Endothelial cell of umbilical vein (primary cell): ENCODE measurements around the gene PSMD5. TPM values are rescaled to one million over a fixed set of nuclear protein-coding genes. Genes with fewer than 3 reads are reported as not detected.

Experiments used
- BruUV-seq: library from RNA; stranded (reverse); fragments of 400-500 nt; replicated peaks from 2 replicates; lab custom pipeline; 2021; lab: Mats Ljungman, UMichigan
- CTCF ChIA-PET: fragments of 300-600, 350-600 bp; sonication (Branson Sonifier 250); formaldehyde crosslinking; loops from one replicate; lab custom pipeline; 2021; ENCODE audit warnings: antibody characterized with exemption, inconsistent platforms; lab: Charles Lee
- POLR2A ChIA-PET: fragments of 300-600, 350-600 bp; sonication (Branson Sonifier 250); formaldehyde crosslinking; loops from one replicate; lab custom pipeline; 2021; ENCODE audit warnings: antibody characterized with exemption, inconsistent platforms; lab: Charles Lee
- DNase-seq: peaks from one replicate; pipeline ENCODE4 v3.0.0-alpha.2; 2011; ENCODE audit warnings: low read depth, low spot score
- FAIRE-seq: peaks from 2 replicates; lab custom pipeline; 2011; peaks lifted over from hg19 to GRCh38; lab: Jason Lieb, UNC
- H2AFZ ChIP-seq: 2 replicates; pipeline ENCODE4 v1.6.0; 2012; ENCODE audit warnings: low read depth, low read length, control low read depth, inconsistent platforms
- H3K27ac ChIP-seq: 2 replicates; pipeline ENCODE4 v1.5.1; 2011; ENCODE audit warnings: low read depth, mild to moderate bottlenecking, control low read depth, low read length, moderate library complexity; ENCODE audit not compliant: insufficient read depth
- H3K27me3 ChIP-seq, 2 experiments: 2 replicates each; pipeline versions ENCODE4 v1.6.0 to v1.6.1; 2011; ENCODE audit warnings: low read length in 2 of 2, mixed read lengths in 1 of 2; ENCODE audit not compliant: control insufficient read depth in 2 of 2, insufficient read depth in 2 of 2
- H3K36me3 ChIP-seq, 2 experiments: 2 replicates in 1 of 2; 3 replicates in 1 of 2; pipeline ENCODE4 v1.5.1; 2011; ENCODE audit warnings: low read length in 2 of 2, mild to moderate bottlenecking in 1 of 2, moderate library complexity in 1 of 2; ENCODE audit not compliant: control insufficient read depth in 2 of 2, insufficient read depth in 2 of 2; ENCODE audit errors: extremely low read depth in 1 of 2
- H3K4me1 ChIP-seq: 3 replicates; pipeline ENCODE4 v1.5.1; 2011; ENCODE audit warnings: mild to moderate bottlenecking, low read length; ENCODE audit not compliant: control insufficient read depth, insufficient read depth; ENCODE audit errors: extremely low read depth
- H3K4me2 ChIP-seq: 2 replicates; pipeline ENCODE4 v1.6.1; 2011; ENCODE audit warnings: low read length, control low read depth, mixed read lengths; ENCODE audit not compliant: insufficient read depth
- H3K4me3 ChIP-seq, 3 experiments: fragments of 200-600 bp in 1 of 3; sonication (generic), shearing (Covaris generic) in 1 of 3; replicated peaks in 1 of 3; 2 replicates each; pipeline ENCODE4 v1.5.1; 2011 to 2016; ENCODE audit warnings: control low read depth in 3 of 3, low read length in 3 of 3, mild to moderate bottlenecking in 2 of 3, inconsistent platforms in 1 of 3, low read depth in 1 of 3, moderate library complexity in 1 of 3; ENCODE audit not compliant: insufficient read depth in 1 of 3
- H3K79me2 ChIP-seq: 2 replicates; pipeline ENCODE4 v1.6.0; 2012; ENCODE audit warnings: low read length, inconsistent platforms; ENCODE audit not compliant: control insufficient read depth, insufficient read depth
- H3K9ac ChIP-seq: replicated peaks from 2 replicates; pipeline ENCODE3; 2011; ENCODE audit warnings: low read length, control low read depth; ENCODE audit not compliant: insufficient read depth; ENCODE audit errors: extremely low read depth
- H3K9me1 ChIP-seq: replicated peaks from 3 replicates; pipeline ENCODE4 v1.6.0; 2011; ENCODE audit warnings: mild to moderate bottlenecking, low read length; ENCODE audit not compliant: control insufficient read depth, insufficient read depth; ENCODE audit errors: extremely low read depth
- H3K9me3 ChIP-seq: replicated peaks from 2 replicates; pipeline ENCODE4 v1.5.1; 2012; ENCODE audit warnings: low read length, inconsistent platforms; ENCODE audit not compliant: control insufficient read depth, insufficient read depth
- H4K20me1 ChIP-seq: replicated peaks from 2 replicates; pipeline ENCODE3; 2011; ENCODE audit warnings: mild to moderate bottlenecking, low read length; ENCODE audit not compliant: control insufficient read depth, insufficient read depth; ENCODE audit errors: extremely low read depth
- CTCF ChIP-seq, 2 donors: IDR thresholded peaks; 1 replicate in 1 of 2; 2 replicates in 1 of 2; pipeline ENCODE4 v1.5.1; 2011; ENCODE audit warnings: low read length in 2 of 2, mild to moderate bottlenecking in 2 of 2, moderate library complexity in 2 of 2, control low read depth in 1 of 2, inconsistent platforms in 1 of 2, low read depth in 1 of 2; ENCODE audit not compliant: insufficient read depth in 1 of 2; ENCODE audit errors: extremely low read depth in 1 of 2
- EZH2 ChIP-seq: IDR thresholded peaks from 2 replicates; pipeline ENCODE4 v1.6.1; 2012; ENCODE audit warnings: borderline replicate concordance, low read depth, mild to moderate bottlenecking, moderate library complexity, low read length, inconsistent platforms; ENCODE audit not compliant: severe bottlenecking
- FOS ChIP-seq: IDR thresholded peaks from 2 replicates; pipeline ENCODE4 v1.6.1; 2011; ENCODE audit warnings: mild to moderate bottlenecking, low read length, moderate library complexity, borderline replicate concordance; ENCODE audit not compliant: insufficient read depth
- GATA2 ChIP-seq: IDR thresholded peaks from 2 replicates; pipeline ENCODE4 v1.7.0; 2011; ENCODE audit warnings: low read depth, mild to moderate bottlenecking, moderate library complexity, mixed read lengths, low read length; ENCODE audit not compliant: insufficient read length, insufficient read depth
- JUN ChIP-seq: IDR thresholded peaks from 2 replicates; pipeline ENCODE4 v1.6.1; 2011; ENCODE audit warnings: borderline replicate concordance, low read depth; ENCODE audit not compliant: insufficient read length, insufficient read depth
- MAX ChIP-seq: IDR thresholded peaks from 2 replicates; pipeline ENCODE4 v1.6.1; 2011; ENCODE audit not compliant: insufficient read depth, insufficient read length
- MYC ChIP-seq: IDR thresholded peaks from one replicate; pipeline ENCODE4 v1.6.1; 2011; ENCODE audit warnings: mild to moderate bottlenecking, low read depth, low read length
- POLR2A ChIP-seq: IDR thresholded peaks from 2 replicates; pipeline ENCODE4 v1.6.1; 2012; ENCODE audit warnings: low read depth, mild to moderate bottlenecking, control low read depth, low read length
- POLR2AphosphoS5 ChIP-seq: IDR thresholded peaks from 2 replicates; pipeline ENCODE4 v1.6.1; 2012; ENCODE audit warnings: low read depth, mild to moderate bottlenecking, control low read depth, low read length, moderate library complexity; ENCODE audit not compliant: insufficient read depth
- dilution Hi-C: fragments of 300-500 bp; cut with MboI; formaldehyde crosslinking; loops from one replicate; pipeline ENCODE4 v1.15.0; 2019; ENCODE audit warnings: low sequenced_read_pairs; ENCODE audit not compliant: extremely low pct_ligation_motif_present
- intact Hi-C: fragments of 100-400 bp; cut with micrococcal nuclease; formaldehyde crosslinking; loops from one replicate; pipeline ENCODE4 v1.10.0; 2022
- polyA plus RNA-seq, 4 experiments: library from polyadenylated mRNA; depleted of rRNA in 3 of 4; stranded (reverse) in 3 of 4; unstranded in 1 of 4; fragments of >200 nt; gene quantifications; 2 replicates each; pipeline versions ENCODE4 v1.2.1 to v1.2.3, GENCODE V29; 2011 to 2012; ENCODE audit warnings: missing spikeins in 1 of 4
- total RNA-seq: library from RNA; stranded (reverse); gene quantifications from 2 replicates; pipeline ENCODE4 v1.2.3, GENCODE V29; 2021

PSMD5 gene
- total and polyA plus RNA-seq, 2 donors (not counting 3 experiments of a cell fraction or from before 2014, with no cell fraction given) = 20.4 to 70.2 TPM

- Histone ChIP-seq H3K9me3 (no peaks in the 10 kb centered on the region), H3K9me1 (no peaks in the 10 kb centered on the region), H3K27me3 (no peaks in the 10 kb centered on the region), H3K27ac (no peak overlapping the region), H3K36me3 (no peaks in the 10 kb centered on the region), H2AFZ (no peak overlapping the region), H3K4me3 (no peak overlapping the region), H3K4me2 (no peak overlapping the region), H3K79me2 (no peaks in the 10 kb centered on the region), H4K20me1 (no peaks in the 10 kb centered on the region), H3K4me1 (peaks cover 25% of the 10 kb centered on the region), H3K9ac (no peak overlapping the region)
- DNase-seq (no peak), FAIRE-seq (no peak)
- BruUV-seq = no TSS peak
- ChIA-PET CTCF (interaction anchor here (1.1 to 3.1 kb wide), 5 partner anchors 14 to 91 kb away, joined by 3 to 14 read pairs (median 9); partner anchors contain the start of gene PHF19), POLR2A (interaction anchor here (0.6 kb wide), 2 partner anchors 174 to 406 kb away, joined by 4 to 6 read pairs; no protein-coding TSS in a partner anchor)
- intact Hi-C loops (no loop called here), dilution Hi-C loops (no loop called here)
- TF ChIP-seq FOS (no peak), MYC (no peak), POLR2AphosphoS5 (no peak), GATA2 (no peak), EZH2 (no peak), POLR2A (no peak), CTCF (IDR thresholded peaks at IDR 0.05; ENCODE audit: extremely low read depth in 1 of 2, insufficient read depth in 1 of 2, low read depth in 1 of 2, low read length in 2 of 2) (no peak), JUN (no peak), MAX (no peak)
These were observed 47.9 kb upstream of the PSMD5 start for GRCh38 chr9:120890320-120891244.
